Neural cell (in vitro differentiated cells): Measurements from ENCODE around the gene MYRIP. TPM values are rescaled to one million over a fixed set of nuclear protein-coding genes. Genes with fewer than 3 reads are reported as not detected.

Experiments
- H2AFZ ChIP-seq: fragments of 200-600, 300-800 bp; sonication (generic), shearing (Covaris generic); 2 replicates; pipeline ENCODE4 v1.6.0; 2014; ENCODE audit warnings: low read depth, mild to moderate bottlenecking, antibody characterized with exemption, low read length, moderate library complexity
- H3F3A ChIP-seq: fragments of 200-600 bp; shearing (Covaris generic); 2 replicates; pipeline ENCODE4 v1.6.1; 2016; ENCODE audit warnings: mild to moderate bottlenecking, moderate library complexity, mixed read lengths, antibody characterized with exemption, low read length; ENCODE audit not compliant: insufficient read depth, poor library complexity, severe bottlenecking
- H3K27ac ChIP-seq: fragments of 200-600, 300-800 bp; sonication (generic), shearing (Covaris generic); 2 replicates; pipeline ENCODE4 v1.5.1; 2014; ENCODE audit warnings: mild to moderate bottlenecking, low read length, moderate library complexity
- H3K27me3 ChIP-seq: fragments of 300-800, 200-600 bp; sonication (generic), shearing (Covaris generic); 2 replicates; pipeline ENCODE4 v1.6.0; 2014; ENCODE audit warnings: mild to moderate bottlenecking, low read depth, low read length, moderate library complexity; ENCODE audit not compliant: insufficient read depth
- H3K36me3 ChIP-seq: fragments of 300-800, 200-600 bp; sonication (generic), shearing (Covaris generic); 2 replicates; pipeline ENCODE4 v1.5.1; 2014; ENCODE audit warnings: mild to moderate bottlenecking, antibody characterized with exemption, low read length, moderate library complexity; ENCODE audit not compliant: insufficient read depth
- H3K4me2 ChIP-seq: fragments of 300-800, 200-600 bp; sonication (generic), shearing (Covaris generic); 2 replicates; pipeline ENCODE4 v1.6.0; 2014; ENCODE audit warnings: mild to moderate bottlenecking, low read length
- H3K4me3 ChIP-seq: fragments of 300-800, 200-600 bp; sonication (generic), shearing (Covaris generic); 2 replicates; pipeline ENCODE4 v1.5.1; 2014; ENCODE audit warnings: mild to moderate bottlenecking, low read length, moderate library complexity
- H3K79me2 ChIP-seq: fragments of 200-600 bp; shearing (Covaris generic); replicated peaks from 2 replicates; pipeline ENCODE4 v1.6.0; 2014; ENCODE audit warnings: mild to moderate bottlenecking, low read length, moderate library complexity; ENCODE audit not compliant: insufficient read depth
- H3K9ac ChIP-seq: fragments of 300-800, 200-600 bp; sonication (generic), shearing (Covaris generic); 2 replicates; pipeline ENCODE4 v1.6.1; 2016; ENCODE audit warnings: mild to moderate bottlenecking, low read length, mixed read lengths
- H3K9me2 ChIP-seq: fragments of 200-600 bp; shearing (Covaris generic); 2 replicates; pipeline ENCODE4 v1.6.1; 2016; ENCODE audit warnings: mild to moderate bottlenecking, low read length, mixed read lengths; ENCODE audit not compliant: insufficient read depth
- H3K9me3 ChIP-seq: fragments of 200-600, 300-800 bp; sonication (generic), shearing (Covaris generic); 2 replicates; pipeline ENCODE4 v1.6.1; 2016; ENCODE audit warnings: mild to moderate bottlenecking, mixed run types, low read length, moderate library complexity, mixed read lengths
- H4K20me1 ChIP-seq: fragments of 200-600 bp; shearing (Covaris generic); 2 replicates; pipeline ENCODE4 v1.6.1; 2016; ENCODE audit warnings: mild to moderate bottlenecking, mixed run types; ENCODE audit not compliant: insufficient read depth
- CTCF ChIP-seq: fragments of 450-650 bp; IDR thresholded peaks from 2 replicates; pipeline ENCODE4 v1.5.1; 2014; ENCODE audit warnings: antibody characterized with exemption, mild to moderate bottlenecking, moderate library complexity; ENCODE audit not compliant: poor library complexity, severe bottlenecking
- EP300 ChIP-seq: fragments of 450-650 bp; conservative IDR thresholded peaks from 2 replicates; pipeline ENCODE4 v1.6.1; 2014; ENCODE audit warnings: antibody characterized with exemption, mild to moderate bottlenecking, moderate library complexity; ENCODE audit not compliant: poor library complexity, severe bottlenecking
- EZH2 ChIP-seq: fragments of 200-600, 300-800 bp; shearing (Covaris generic), sonication (generic); IDR thresholded peaks from 2 replicates; pipeline ENCODE4 v1.6.1; 2014; ENCODE audit warnings: antibody characterized with exemption, low read length, borderline replicate concordance, mild to moderate bottlenecking; ENCODE audit not compliant: insufficient read depth, poor library complexity, severe bottlenecking
- MXI1 ChIP-seq: fragments of 450-650 bp; conservative IDR thresholded peaks from 2 replicates; pipeline ENCODE4 v1.6.1; 2014; ENCODE audit warnings: antibody characterized with exemption, mild to moderate bottlenecking; ENCODE audit not compliant: poor library complexity, severe bottlenecking
- POLR2AphosphoS5 ChIP-seq: IDR thresholded peaks from 2 replicates; pipeline ENCODE4 v1.6.1; 2012
- RAD21 ChIP-seq: fragments of 450-650 bp; conservative IDR thresholded peaks from 2 replicates; pipeline ENCODE4 v1.6.1; 2014; ENCODE audit warnings: antibody characterized with exemption, mild to moderate bottlenecking, moderate library complexity
- REST ChIP-seq: IDR thresholded peaks from 2 replicates; pipeline ENCODE4 v1.6.1; 2012; ENCODE audit warnings: borderline replicate concordance
- SMC3 ChIP-seq: fragments of 450-650 bp; conservative IDR thresholded peaks from 2 replicates; pipeline ENCODE4 v1.6.1; 2014; ENCODE audit warnings: antibody characterized with exemption, mild to moderate bottlenecking, moderate library complexity; ENCODE audit not compliant: poor library complexity
- TAF1 ChIP-seq: IDR thresholded peaks from 2 replicates; pipeline ENCODE4 v1.6.1; 2012; ENCODE audit warnings: low read depth
- polyA plus RNA-seq: library from polyadenylated mRNA; depleted of rRNA; stranded (reverse); fragments of >200 nt; gene quantifications from 2 replicates; pipeline ENCODE4 v1.2.3, GENCODE V29; 2014

The MYRIP gene
- polyA plus RNA-seq, 1 donor from 2014 or later = 0.76 TPM

- H3K4me3 ChIP-seq = no peak overlapping the region
- no peak overlapping the region for H2AFZ ChIP-seq
- no peaks in the 10 kb centered on the region for H4K20me1 ChIP-seq
These were observed 156.6 kb downstream of the MYRIP start for GRCh38 chr3:39965997-39966396.

DNA sequence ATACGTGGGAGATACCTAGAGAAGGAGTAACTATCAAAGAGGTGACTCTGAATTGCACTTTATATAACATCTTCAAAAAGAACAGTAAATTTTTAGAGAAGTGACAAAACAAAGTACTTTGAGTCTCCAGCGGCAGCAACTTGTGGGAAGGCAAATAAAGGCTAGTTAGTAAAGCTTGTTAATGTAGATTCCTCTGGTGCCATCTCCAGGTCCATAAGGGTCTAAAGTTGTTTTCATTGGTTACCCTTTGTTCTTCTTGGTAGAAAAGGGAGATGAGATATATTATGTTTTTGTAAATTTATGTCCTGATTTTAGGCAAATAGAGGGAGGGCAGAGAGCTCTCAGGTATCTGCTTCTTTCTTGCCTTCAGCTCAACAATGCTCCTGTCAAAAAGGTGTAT, 161.6 kb downstream of the MYRIP start:
- Histone ChIP-seq H3K9ac (no peak overlapping the region), H3K27ac (no peak overlapping the region), H3K4me2 (no peak overlapping the region), H3K9me2 (no peaks in the 10 kb centered on the region), H3F3A (no peaks in the 10 kb centered on the region), H3K27me3 (no peaks in the 10 kb centered on the region), H4K20me1 (no peaks in the 10 kb centered on the region), H3K4me3 (no peak overlapping the region), H3K36me3 (no peaks in the 10 kb centered on the region), H3K79me2 (no peaks in the 10 kb centered on the region), H3K9me3 (no peaks in the 10 kb centered on the region), H2AFZ (no peak overlapping the region)
- TF ChIP-seq CTCF (no peak), EP300 (no peak), EZH2 (no peak), POLR2AphosphoS5 (no peak), MXI1 (no peak), RAD21 (no peak), REST (no peak), TAF1 (no peak), SMC3 (no peak)

More at GRCh38 chr3:39965997-39966396, 156.6 kb downstream of the MYRIP start:
- no peak overlapping the region for H3K9ac ChIP-seq
- H3F3A ChIP-seq = no peaks in the 10 kb centered on the region
- no peaks in the 10 kb centered on the region for H3K36me3 ChIP-seq
- no peak overlapping the region for H3K27ac ChIP-seq
- H3K4me2 ChIP-seq = no peak overlapping the region
- no peaks in the 10 kb centered on the region for H3K79me2 ChIP-seq
- H3K27me3 ChIP-seq = no peaks in the 10 kb centered on the region
- no peak for TF ChIP-seq POLR2AphosphoS5
- no peak for TF ChIP-seq SMC3
- no peak for TF ChIP-seq MXI1
- TF ChIP-seq RAD21 = no peak
- no peak for TF ChIP-seq REST
- H3K9me3 ChIP-seq = no peaks in the 10 kb centered on the region
- no peaks in the 10 kb centered on the region for H3K9me2 ChIP-seq
